IMR-90 (cell line): ENCODE results near the gene FDXR. TPM values are rescaled to one million over a fixed set of nuclear protein-coding genes. Genes with fewer than 3 reads are reported as not detected.

Source experiments
- ATAC-seq: fragments of 200-7000 bp; cut with Tn5 transposase; 2 replicates; pipeline ENCODE4 v1.9.1; 2020; ENCODE audit warnings: low read depth, mild to moderate bottlenecking, moderate library complexity
- BruUV-seq: library from RNA; stranded (reverse); fragments of 400-500 nt; replicated peaks from 2 replicates; lab custom pipeline; 2021; lab: Mats Ljungman, UMichigan
- CTCF ChIA-PET: fragments of 300-600 bp; formaldehyde crosslinking; extraction: SDS; loops from one replicate; lab custom pipeline; 2021; ENCODE audit warnings: antibody characterized with exemption; lab: Yijun Ruan, JAX
- POLR2A ChIA-PET: fragments of 300-600 bp; sonication (Branson Sonifier 250); formaldehyde crosslinking; loops from one replicate; lab custom pipeline; 2022; ENCODE audit warnings: antibody characterized with exemption; ENCODE audit not compliant: unreplicated experiment; lab: Charles Lee
- DNase-seq: peaks from one replicate; pipeline ENCODE4 v3.0.0; 2013
- H2AFZ ChIP-seq: replicated peaks from 2 replicates; pipeline ENCODE3; 2013; ENCODE audit warnings: low read length, mild to moderate bottlenecking; ENCODE audit not compliant: poor library complexity
- H2AK5ac ChIP-seq: 2 replicates; pipeline ENCODE4 v1.6.1; 2013; ENCODE audit warnings: low read depth, low read length, inconsistent platforms
- H2AK9ac ChIP-seq: replicated peaks from 2 replicates; pipeline ENCODE3; 2013; ENCODE audit warnings: mild to moderate bottlenecking, low read depth, low read length, moderate library complexity; ENCODE audit not compliant: poor library complexity
- H2BK120ac ChIP-seq: 2 replicates; pipeline ENCODE4 v1.6.1; 2013; ENCODE audit warnings: low read depth, low read length, inconsistent platforms
- H2BK15ac ChIP-seq: 3 replicates; pipeline ENCODE4 v1.6.1; 2013; ENCODE audit warnings: low read depth, low read length, inconsistent platforms
- H2BK20ac ChIP-seq: 2 replicates; pipeline ENCODE4 v1.6.1; 2013; ENCODE audit warnings: low read depth, mild to moderate bottlenecking, inconsistent platforms, low read length, moderate library complexity
- H2BK5ac ChIP-seq: 2 replicates; pipeline ENCODE4 v1.6.1; 2013; ENCODE audit warnings: mild to moderate bottlenecking, low read depth, low read length, inconsistent platforms; ENCODE audit not compliant: poor library complexity, severe bottlenecking
- H3K14ac ChIP-seq: replicated peaks from 2 replicates; pipeline ENCODE4 v1.6.1; 2013; ENCODE audit warnings: low read depth, low read length, inconsistent platforms
- H3K18ac ChIP-seq: 2 replicates; pipeline ENCODE4 v1.6.1; 2013; ENCODE audit warnings: low read depth, low read length, control low read depth
- H3K23ac ChIP-seq: 2 replicates; pipeline ENCODE4 v1.6.1; 2013; ENCODE audit warnings: low read depth, low read length, inconsistent platforms
- H3K27ac ChIP-seq: 2 replicates; pipeline ENCODE4 v1.5.1; 2013; ENCODE audit warnings: mild to moderate bottlenecking, control low read depth, low read length; ENCODE audit not compliant: insufficient read depth
- H3K27me3 ChIP-seq: 2 replicates; pipeline ENCODE4 v1.6.1; 2013; ENCODE audit warnings: low read length; ENCODE audit not compliant: control insufficient read depth, insufficient read depth
- H3K36me3 ChIP-seq: 2 replicates; pipeline ENCODE4 v1.6.1; 2013; ENCODE audit warnings: low read length, mixed read lengths; ENCODE audit not compliant: control insufficient read depth, insufficient read depth
- H3K4ac ChIP-seq: 2 replicates; pipeline ENCODE4 v1.6.1; 2013; ENCODE audit warnings: low read depth, low read length, inconsistent platforms
- H3K4me1 ChIP-seq: 2 replicates; pipeline ENCODE4 v1.6.1; 2013; ENCODE audit warnings: low read length, mixed read lengths; ENCODE audit not compliant: control insufficient read depth, insufficient read depth
- H3K4me2 ChIP-seq: 2 replicates; pipeline ENCODE4 v1.6.1; 2013; ENCODE audit warnings: low read depth, mild to moderate bottlenecking, control low read depth, low read length, moderate library complexity
- H3K4me3 ChIP-seq: 2 replicates; pipeline ENCODE4 v1.5.1; 2013; ENCODE audit warnings: low read depth, mild to moderate bottlenecking, control low read depth, low read length, moderate library complexity; ENCODE audit not compliant: insufficient read depth
- H3K56ac ChIP-seq: 2 replicates; pipeline ENCODE4 v1.6.1; 2013; ENCODE audit warnings: low read length, inconsistent platforms; ENCODE audit not compliant: insufficient read depth; ENCODE audit errors: extremely low read depth
- H3K79me1 ChIP-seq, 2 experiments: 2 replicates each; pipeline ENCODE4 v1.6.1; 2013; ENCODE audit warnings: low read length in 2 of 2, inconsistent platforms in 1 of 2, low read depth in 1 of 2
- H3K9ac ChIP-seq: 2 replicates; pipeline ENCODE4 v1.6.1; 2013; ENCODE audit warnings: low read depth, low read length, control low read depth
- H3K9me1 ChIP-seq: 2 replicates; pipeline ENCODE4 v1.6.1; 2013; ENCODE audit warnings: low read length, inconsistent platforms; ENCODE audit not compliant: insufficient read depth
- H3K9me3 ChIP-seq: 2 replicates; pipeline ENCODE4 v1.6.1; 2013; ENCODE audit warnings: low read length; ENCODE audit not compliant: control insufficient read depth, insufficient read depth
- H4K20me1 ChIP-seq: 2 replicates; pipeline ENCODE4 v1.6.1; 2013; ENCODE audit warnings: low read length, inconsistent platforms; ENCODE audit not compliant: insufficient read depth
- H4K5ac ChIP-seq: 2 replicates; pipeline ENCODE4 v1.6.1; 2013; ENCODE audit warnings: mild to moderate bottlenecking, low read depth, low read length, control low read depth
- H4K8ac ChIP-seq, 2 experiments: 2 replicates each; pipeline ENCODE4 v1.6.1; 2013; ENCODE audit warnings: low read depth in 2 of 2, low read length in 2 of 2, control low read depth in 1 of 2, inconsistent platforms in 1 of 2
- H4K91ac ChIP-seq: 2 replicates; pipeline ENCODE4 v1.6.1; 2013; ENCODE audit warnings: low read depth, low read length, inconsistent platforms; ENCODE audit not compliant: insufficient read depth
- BHLHE40 ChIP-seq: fragments of 150-350 bp; IDR thresholded peaks from 2 replicates; pipeline ENCODE4 v1.6.1; 2016; ENCODE audit warnings: mild to moderate bottlenecking, low read depth, low read length
- CTCF ChIP-seq: conservative IDR thresholded peaks from 2 replicates; pipeline ENCODE4 v1.5.1; 2012; ENCODE audit warnings: mild to moderate bottlenecking, low read depth, low read length, improper control_type of control experiment
- ELK1 ChIP-seq: fragments of 150-350 bp; IDR thresholded peaks from 2 replicates; pipeline ENCODE4 v1.6.1; 2016; ENCODE audit warnings: low read depth, mild to moderate bottlenecking, low read length, moderate library complexity, borderline replicate concordance
- FOS ChIP-seq: fragments of 150-350 bp; IDR thresholded peaks from 2 replicates; pipeline ENCODE4 v1.6.1; 2016; ENCODE audit warnings: low read depth, low read length
- MAFK ChIP-seq: IDR thresholded peaks from 2 replicates; pipeline ENCODE4 v1.6.1; 2012; ENCODE audit warnings: low read depth, low read length, improper control_type of control experiment
- MAZ ChIP-seq: IDR thresholded peaks from 2 replicates; pipeline ENCODE4 v1.6.1; 2012; ENCODE audit warnings: low read depth, mild to moderate bottlenecking, low read length, improper control_type of control experiment, moderate library complexity, borderline replicate concordance
- POLR2A ChIP-seq: IDR thresholded peaks from 2 replicates; pipeline ENCODE4 v1.6.1; 2012; ENCODE audit warnings: mild to moderate bottlenecking, low read depth, low read length
- RCOR1 ChIP-seq: IDR thresholded peaks from 2 replicates; pipeline ENCODE4 v1.6.1; 2012; ENCODE audit warnings: mild to moderate bottlenecking, low read length, improper control_type of control experiment; ENCODE audit not compliant: insufficient replicate concordance
- USF2 ChIP-seq: fragments of 150-350 bp; IDR thresholded peaks from 2 replicates; pipeline ENCODE4 v1.6.1; 2017; ENCODE audit warnings: mild to moderate bottlenecking, antibody characterized with exemption, low read length, low read depth
- WGBS, 2 experiments: methylation state at CpG; one replicate each; pipeline versions ENCODE4 v1.1.5 to v1.1.7; 2013; ENCODE audit warnings: missing lambda C conversion rate in 2 of 2; ENCODE audit not compliant: insufficient read length in 1 of 2; ENCODE audit errors: extremely low coverage in 2 of 2; 5-methylcytosine and 5-hydroxymethylcytosine counted together
- dilution Hi-C: fragments of 300-500 bp; cut with HindIII; formaldehyde crosslinking; loops from one replicate; pipeline ENCODE4 v1.14.3; 2018; ENCODE audit warnings: low sequenced_read_pairs; ENCODE audit not compliant: unreplicated experiment
- in situ Hi-C: fragments of 300-500 bp; cut with MboI; formaldehyde crosslinking; loops from 3 replicates; pipeline ENCODE4 v1.14.3; 2019; ENCODE audit warnings: low sequenced_read_pairs, inconsistent platforms, mixed read lengths
- intact Hi-C: fragments of 100-400 bp; cut with micrococcal nuclease; formaldehyde crosslinking; loops from 2 replicates; pipeline ENCODE4 v1.10.0; 2022
- polyA plus RNA-seq, 3 experiments: library from polyadenylated mRNA; depleted of rRNA; stranded (reverse); fragments of >200 nt; gene quantifications; 2 replicates each; pipeline ENCODE4 v1.2.3, GENCODE V29; 2012; ENCODE audit warnings: low replicate concordance in 1 of 3
- total RNA-seq: library from RNA; depleted of rRNA; stranded (reverse); fragments of >200 nt; gene quantifications from 2 replicates; pipeline ENCODE4 v1.2.3, GENCODE V29; 2012

The FDXR gene
- total and polyA plus RNA-seq, 2 of the 4 experiments (the other 2 are of a cell fraction) = 12.4 to 18.6 TPM

- intact Hi-C loops = no loop called here
- dilution Hi-C loops = no loop called here
Observed at GRCh38 chr17:74875977-74876593, 3.3 kb upstream of the FDXR start.

More at GRCh38 chr17:74875977-74876593, 3.3 kb upstream of the FDXR start:
- Histone ChIP-seq H3K4me3 (no peak overlapping the region), H2AFZ (peak overlapping the region; percentile 5), H4K91ac (no peak overlapping the region), H3K4me2 (no peak overlapping the region), H3K79me1 (peaks cover 15 to 24% of the 10 kb centered on the region in 2 experiments; a peak in 3 of 4 replicates), H3K23ac (no peak overlapping the region; the same call in 1 of the 2 replicates), H4K8ac (no peak overlapping the region), H3K4me1 (peaks cover 11% of the 10 kb centered on the region), H3K56ac (no peak overlapping the region), H2BK20ac (no peak overlapping the region), H4K5ac (no peak overlapping the region), H3K27ac (no peak overlapping the region), H3K4ac (no peak overlapping the region), H3K18ac (no peak overlapping the region), H3K9me3 (no peaks in the 10 kb centered on the region), H2BK120ac (no peak overlapping the region), H2AK9ac (no peak overlapping the region), H3K36me3 (no peaks in the 10 kb centered on the region), H3K9ac (no peak overlapping the region), H3K14ac (no peak overlapping the region), H4K20me1 (no peaks in the 10 kb centered on the region), H2AK5ac (no peak overlapping the region), H3K9me1 (peaks cover 14% of the 10 kb centered on the region), H2BK5ac (no peak overlapping the region), H3K27me3 (peaks cover 24% of the 10 kb centered on the region), H2BK15ac (no peak overlapping the region)
- in situ Hi-C loops = no loop called here
- TF ChIP-seq FOS (no peak), MAZ (no peak), USF2 (no peak), CTCF (no peak), ELK1 (no peak), POLR2A (no peak), BHLHE40 (no peak), MAFK (no peak), RCOR1 (no peak)
- DNase-seq (no peak), ATAC-seq (no peak)
- 30% methylated on average over 2 of the region's 6 CpGs; no CpG with 5 or more reads in 1 of the 2 experiments for WGBS, 2 experiments
- ChIA-PET CTCF (no interaction called here), POLR2A (no interaction called here)
- BruUV-seq = no TSS peak
